Tibial nerve (tissue), 3 donors: ENCODE results near the gene UBA1.

Experiments used
- POLR2A ChIP-seq, 2 donors: fragments of 450-650 bp; IDR thresholded peaks; one replicate each; pipeline ENCODE4 v1.6.1; 2017; ENCODE audit warnings: antibody characterized with exemption in 2 of 2, mild to moderate bottlenecking in 2 of 2, moderate library complexity in 2 of 2
- TF ChIP-seq, protein P1 (sequence below), 5 experiments: fragments of 200-600 bp in 3 of 5; fragments of 450-650 bp in 2 of 5; sonication (generic) in 3 of 5; IDR thresholded peaks; one replicate each; pipeline ENCODE4 v1.5.1; 2016 to 2019; ENCODE audit warnings: antibody characterized with exemption in 5 of 5, mild to moderate bottlenecking in 3 of 5, moderate library complexity in 2 of 5

DNA sequence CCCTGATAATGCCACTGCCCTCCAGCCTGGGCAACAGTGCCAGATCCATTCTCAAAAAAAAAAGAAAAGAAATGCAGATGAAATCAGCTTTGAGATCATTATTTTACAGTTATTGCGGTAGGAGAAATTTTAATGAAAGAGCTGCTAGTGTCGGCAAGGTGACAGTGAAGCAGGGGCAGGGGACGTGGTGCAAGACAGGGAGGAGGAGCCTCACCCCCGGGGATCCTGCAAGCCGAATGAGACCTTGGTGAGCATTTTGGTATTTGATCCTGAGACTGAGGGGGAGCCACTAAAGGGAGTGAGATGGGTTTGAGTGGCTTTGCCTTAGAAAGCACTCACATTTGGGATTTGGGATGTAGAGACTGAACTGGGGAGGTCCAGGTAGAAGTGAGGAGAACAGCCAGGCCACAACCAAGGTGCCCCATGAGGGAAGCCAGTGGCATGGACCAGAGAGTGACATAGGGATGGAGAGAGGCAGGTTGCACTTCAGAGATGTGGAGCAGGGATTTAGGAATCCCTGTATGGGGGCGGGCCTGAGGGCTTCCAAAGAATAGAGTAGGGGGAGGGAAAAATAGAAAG is 25.0 kb upstream of the UBA1 start:
- TF ChIP-seq, protein P1, sequence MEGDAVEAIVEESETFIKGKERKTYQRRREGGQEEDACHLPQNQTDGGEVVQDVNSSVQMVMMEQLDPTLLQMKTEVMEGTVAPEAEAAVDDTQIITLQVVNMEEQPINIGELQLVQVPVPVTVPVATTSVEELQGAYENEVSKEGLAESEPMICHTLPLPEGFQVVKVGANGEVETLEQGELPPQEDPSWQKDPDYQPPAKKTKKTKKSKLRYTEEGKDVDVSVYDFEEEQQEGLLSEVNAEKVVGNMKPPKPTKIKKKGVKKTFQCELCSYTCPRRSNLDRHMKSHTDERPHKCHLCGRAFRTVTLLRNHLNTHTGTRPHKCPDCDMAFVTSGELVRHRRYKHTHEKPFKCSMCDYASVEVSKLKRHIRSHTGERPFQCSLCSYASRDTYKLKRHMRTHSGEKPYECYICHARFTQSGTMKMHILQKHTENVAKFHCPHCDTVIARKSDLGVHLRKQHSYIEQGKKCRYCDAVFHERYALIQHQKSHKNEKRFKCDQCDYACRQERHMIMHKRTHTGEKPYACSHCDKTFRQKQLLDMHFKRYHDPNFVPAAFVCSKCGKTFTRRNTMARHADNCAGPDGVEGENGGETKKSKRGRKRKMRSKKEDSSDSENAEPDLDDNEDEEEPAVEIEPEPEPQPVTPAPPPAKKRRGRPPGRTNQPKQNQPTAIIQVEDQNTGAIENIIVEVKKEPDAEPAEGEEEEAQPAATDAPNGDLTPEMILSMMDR (IDR thresholded peaks at IDR 0.05), result no peak
- TF ChIP-seq POLR2A (IDR thresholded peaks at IDR 0.05), result no peak
